Fibroblast of lung (primary cell): ENCODE data around the gene SRC. TPM values are rescaled to one million over a fixed set of nuclear protein-coding genes. Genes with fewer than 3 reads are reported as not detected.
A peak's percentile ranks its signal among the peaks of the same experiment; 100 is the strongest.

Source experiments
- DNase-seq, 2 donors: peaks; one replicate each; pipeline versions ENCODE4 v3.0.0 to v3.0.0-alpha.2; 2010; ENCODE audit warnings: low read depth in 2 of 2
- H2AFZ ChIP-seq: 2 replicates; pipeline ENCODE4 v1.5.1; 2012; ENCODE audit warnings: low read length, control low read depth, inconsistent platforms
- H3K27ac ChIP-seq: 2 replicates; pipeline ENCODE4 v1.5.1; 2011; ENCODE audit warnings: low read length, control low read depth; ENCODE audit not compliant: insufficient read depth
- H3K27me3 ChIP-seq: 2 replicates; pipeline ENCODE4 v1.5.1; 2011; ENCODE audit warnings: mild to moderate bottlenecking, low read length; ENCODE audit not compliant: control insufficient read depth, insufficient read depth
- H3K36me3 ChIP-seq: 2 replicates; pipeline ENCODE4 v1.5.1; 2011; ENCODE audit warnings: low read length; ENCODE audit not compliant: control insufficient read depth, insufficient read depth
- H3K4me1 ChIP-seq: 2 replicates; pipeline ENCODE4 v1.5.1; 2011; ENCODE audit warnings: low read length; ENCODE audit not compliant: control insufficient read depth, insufficient read depth; ENCODE audit errors: extremely low read depth
- H3K4me2 ChIP-seq: 2 replicates; pipeline ENCODE4 v1.5.1; 2011; ENCODE audit warnings: low read length, control low read depth; ENCODE audit not compliant: insufficient read depth; ENCODE audit errors: extremely low read depth
- H3K4me3 ChIP-seq, 4 experiments: fragments of 200-600 bp in 1 of 4; sonication (generic) in 1 of 4; replicated peaks in 1 of 4; 2 replicates each; pipeline ENCODE4 v1.5.1; 2011 to 2016; ENCODE audit warnings: low read length in 4 of 4, low read depth in 3 of 4, mild to moderate bottlenecking in 3 of 4, control low read depth in 2 of 4, inconsistent platforms in 1 of 4, mixed read lengths in 1 of 4; ENCODE audit not compliant: insufficient read depth in 1 of 4; ENCODE audit errors: control extremely low read depth in 1 of 4
- H3K79me2 ChIP-seq: 2 replicates; pipeline ENCODE4 v1.5.1; 2012; ENCODE audit warnings: mild to moderate bottlenecking, low read length, inconsistent platforms; ENCODE audit not compliant: control insufficient read depth, insufficient read depth
- H3K9ac ChIP-seq: 2 replicates; pipeline ENCODE4 v1.5.1; 2011; ENCODE audit warnings: mild to moderate bottlenecking, low read length, control low read depth; ENCODE audit not compliant: insufficient read depth
- H3K9me3 ChIP-seq: 2 replicates; pipeline ENCODE4 v1.5.1; 2012; ENCODE audit warnings: low read depth, low read length; ENCODE audit not compliant: control insufficient read depth, insufficient read depth
- H4K20me1 ChIP-seq: 2 replicates; pipeline ENCODE4 v1.5.1; 2011; ENCODE audit warnings: low read length; ENCODE audit not compliant: control insufficient read depth, insufficient read depth; ENCODE audit errors: extremely low read depth
- EZH2 ChIP-seq: IDR thresholded peaks from 2 replicates; pipeline ENCODE4 v1.5.1; 2012; ENCODE audit warnings: low read length, control low read depth, mild to moderate bottlenecking; ENCODE audit errors: missing control alignments
- polyA plus RNA-seq, 2 donors: library from polyadenylated mRNA; depleted of rRNA in 1 of 2; stranded (reverse) in 1 of 2; unstranded in 1 of 2; fragments of >200 nt; gene quantifications; 2 replicates each; pipeline ENCODE4 v1.2.1, GENCODE V29; 2011 to 2012; ENCODE audit warnings: missing spikeins in 1 of 2
- total RNA-seq: library from RNA; depleted of rRNA; stranded (reverse); fragments of >200 nt; gene quantifications from 2 replicates; pipeline ENCODE4 v1.2.1, GENCODE V29; 2014
- TF ChIP-seq, protein P1 (sequence below), 2 donors: IDR thresholded peaks in 1 of 2; conservative IDR thresholded peaks in 1 of 2; 1 replicate in 1 of 2; 2 replicates in 1 of 2; pipeline ENCODE4 v1.5.1; 2011 to 2012; ENCODE audit warnings: low read length in 2 of 2, control low read depth in 1 of 2, inconsistent platforms in 1 of 2, low read depth in 1 of 2, mild to moderate bottlenecking in 1 of 2

Gene SRC
- total and polyA plus RNA-seq, 2 donors (not counting 1 experiment from before 2014, with no cell fraction given), result 17.8 to 20.3 TPM

DNA sequence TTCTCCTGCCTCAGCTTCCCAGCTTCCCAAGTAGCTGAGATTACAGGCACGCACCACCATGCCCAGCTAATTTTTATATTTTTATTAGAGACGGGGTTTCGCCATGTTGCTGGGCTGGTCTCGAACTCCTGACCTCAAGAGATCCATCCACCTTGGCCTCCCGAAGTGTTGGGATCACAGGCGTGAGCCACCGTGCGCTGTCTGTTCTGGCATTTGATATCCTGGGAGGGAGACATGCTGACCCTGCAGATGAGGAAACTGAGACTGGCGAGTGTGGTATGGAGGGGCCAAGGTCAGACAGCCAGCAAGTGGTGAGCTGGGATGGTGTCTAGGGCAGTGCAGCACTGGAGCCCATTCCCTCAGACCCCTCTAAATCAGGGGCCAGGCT lies 44.6 kb downstream of the SRC start:
- TF ChIP-seq EZH2, result no peak
- H3K4me2 ChIP-seq, result no peak overlapping the region
- no peak overlapping the region for H2AFZ ChIP-seq
- no peaks in the 10 kb centered on the region for H3K9me3 ChIP-seq
- no peak overlapping the region for H3K9ac ChIP-seq
- DNase-seq, result no peak
- peaks cover 13% of the 10 kb centered on the region for H3K36me3 ChIP-seq
- H3K79me2 ChIP-seq, result no peaks in the 10 kb centered on the region
- H3K4me1 ChIP-seq, result no peaks in the 10 kb centered on the region
- H3K27me3 ChIP-seq, result no peaks in the 10 kb centered on the region
- H4K20me1 ChIP-seq, result no peaks in the 10 kb centered on the region
- H3K27ac ChIP-seq, result no peak overlapping the region
- H3K4me3 ChIP-seq, result no peak overlapping the region

DNA sequence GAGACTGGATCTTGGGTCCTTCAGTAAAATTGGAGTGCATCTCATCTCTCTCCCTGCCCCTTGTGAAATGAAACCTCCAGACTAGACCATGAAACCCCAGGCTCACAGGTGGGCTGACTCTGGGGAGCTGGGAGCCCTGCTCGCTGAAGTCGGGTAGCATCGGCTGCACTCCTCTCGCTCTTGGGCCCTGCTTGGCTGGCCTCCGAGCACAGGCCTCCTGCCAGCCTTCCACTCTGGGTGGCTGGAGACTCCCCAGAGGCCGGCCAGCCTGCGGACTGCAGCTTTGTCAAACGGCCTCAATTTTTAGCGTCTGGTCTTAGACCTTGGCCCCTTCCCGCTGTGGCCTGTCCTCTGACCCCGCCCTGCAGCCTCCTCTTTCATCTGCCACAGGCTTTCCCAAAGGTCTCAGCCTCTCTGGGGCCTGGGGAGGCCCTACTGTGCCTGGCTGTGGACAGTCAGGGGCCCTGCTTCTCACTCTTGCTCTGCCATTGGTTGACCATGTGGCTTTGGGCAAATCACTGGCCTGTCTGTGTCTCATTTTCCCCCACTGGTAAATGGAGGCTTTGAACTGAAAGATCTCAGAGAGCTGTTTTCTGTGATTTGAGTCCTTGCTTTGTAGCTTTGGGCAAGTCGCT lies 45.1 kb downstream of the SRC start:
- Histone ChIP-seq H3K79me2 (no peaks in the 10 kb centered on the region), H3K36me3 (peaks cover 8% of the 10 kb centered on the region)

DNA sequence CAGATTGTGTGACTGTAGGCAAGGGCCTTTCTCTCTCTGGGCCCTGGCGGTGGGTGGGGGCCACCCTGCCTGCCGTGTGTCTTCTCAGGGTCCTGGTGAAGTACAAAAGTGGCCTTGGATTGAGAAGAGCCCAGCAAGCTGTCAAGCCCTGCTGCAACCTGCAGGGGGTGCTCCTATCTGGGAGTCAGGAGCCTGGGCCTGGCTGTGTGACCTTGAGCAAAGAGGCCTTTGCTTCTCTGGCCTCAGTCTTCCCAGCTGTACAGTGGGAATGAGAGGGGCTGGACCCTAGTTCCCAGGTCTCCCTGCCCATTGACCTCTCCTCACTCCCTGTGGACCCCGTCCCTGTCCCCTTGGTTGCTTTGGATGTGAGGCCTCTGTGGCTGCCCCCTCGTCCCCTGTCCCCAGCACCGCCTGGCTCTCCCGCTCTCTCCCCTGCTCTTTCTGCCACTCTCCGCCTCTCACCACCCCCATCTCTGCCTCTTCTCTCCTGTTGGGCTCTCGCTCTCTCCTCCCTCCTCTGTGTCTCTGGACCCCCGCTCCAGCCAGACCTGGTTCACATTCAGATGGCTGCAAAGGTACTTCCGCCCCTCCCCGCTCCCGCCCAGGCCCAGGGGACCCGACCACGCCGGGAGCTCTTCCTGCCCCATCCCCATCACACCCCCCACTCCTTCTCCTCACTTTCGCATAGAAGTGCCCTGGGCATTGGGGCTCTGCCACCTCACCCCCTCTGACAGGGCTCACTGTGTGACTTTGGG lies 46.7 kb downstream of the SRC start:
- H3K27ac ChIP-seq, result no peak overlapping the region
- no peak overlapping the region for H3K4me2 ChIP-seq
- H3K36me3 ChIP-seq, result peaks cover 1% of the 10 kb centered on the region
- no peak for TF ChIP-seq EZH2
- TF ChIP-seq, protein P1, sequence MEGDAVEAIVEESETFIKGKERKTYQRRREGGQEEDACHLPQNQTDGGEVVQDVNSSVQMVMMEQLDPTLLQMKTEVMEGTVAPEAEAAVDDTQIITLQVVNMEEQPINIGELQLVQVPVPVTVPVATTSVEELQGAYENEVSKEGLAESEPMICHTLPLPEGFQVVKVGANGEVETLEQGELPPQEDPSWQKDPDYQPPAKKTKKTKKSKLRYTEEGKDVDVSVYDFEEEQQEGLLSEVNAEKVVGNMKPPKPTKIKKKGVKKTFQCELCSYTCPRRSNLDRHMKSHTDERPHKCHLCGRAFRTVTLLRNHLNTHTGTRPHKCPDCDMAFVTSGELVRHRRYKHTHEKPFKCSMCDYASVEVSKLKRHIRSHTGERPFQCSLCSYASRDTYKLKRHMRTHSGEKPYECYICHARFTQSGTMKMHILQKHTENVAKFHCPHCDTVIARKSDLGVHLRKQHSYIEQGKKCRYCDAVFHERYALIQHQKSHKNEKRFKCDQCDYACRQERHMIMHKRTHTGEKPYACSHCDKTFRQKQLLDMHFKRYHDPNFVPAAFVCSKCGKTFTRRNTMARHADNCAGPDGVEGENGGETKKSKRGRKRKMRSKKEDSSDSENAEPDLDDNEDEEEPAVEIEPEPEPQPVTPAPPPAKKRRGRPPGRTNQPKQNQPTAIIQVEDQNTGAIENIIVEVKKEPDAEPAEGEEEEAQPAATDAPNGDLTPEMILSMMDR (conservative IDR thresholded peaks at IDR 0.05 in 1 of 2, IDR thresholded peaks at IDR 0.05 in 1 of 2; ENCODE audit: low read depth in 1 of 2, low read length in 2 of 2), result peak; percentile 29 to 38
- no peaks in the 10 kb centered on the region for H3K9me3 ChIP-seq
- no peak for DNase-seq
- no peak overlapping the region for H3K9ac ChIP-seq
- no peaks in the 10 kb centered on the region for H3K4me1 ChIP-seq
- H4K20me1 ChIP-seq, result no peaks in the 10 kb centered on the region
- H3K4me3 ChIP-seq, result no peak overlapping the region
- no peak overlapping the region for H2AFZ ChIP-seq
- H3K79me2 ChIP-seq, result no peaks in the 10 kb centered on the region
- no peaks in the 10 kb centered on the region for H3K27me3 ChIP-seq

More for the DNA sequence above, 45.1 kb downstream of the SRC start:
- Histone ChIP-seq H3K27me3 (no peaks in the 10 kb centered on the region), H3K27ac (no peak overlapping the region), H4K20me1 (no peaks in the 10 kb centered on the region), H3K4me3 (no peak overlapping the region), H2AFZ (no peak overlapping the region), H3K9me3 (no peaks in the 10 kb centered on the region), H3K4me2 (no peak overlapping the region), H3K4me1 (no peaks in the 10 kb centered on the region), H3K9ac (no peak overlapping the region)
- no peak for DNase-seq
- TF ChIP-seq EZH2, result no peak
- TF ChIP-seq, protein P1 (conservative IDR thresholded peaks at IDR 0.05 in 1 of 2, IDR thresholded peaks at IDR 0.05 in 1 of 2; ENCODE audit: low read depth in 1 of 2, low read length in 2 of 2), result no peak
